ENCODE data around the gene CHST9. TPM values are rescaled to one million over a fixed set of nuclear protein-coding genes. Genes with fewer than 3 reads are reported as not detected.
"Not testable (repeated sequence)": the region's sequence is repeated elsewhere in the genome, so short reads cannot be mapped to it uniquely, and the experiment has no call there.

The CHST9 gene
- total RNA-seq = 10 to 100 TPM in 2 of 6 donors, 1 to 10 TPM in 4; 5.4 to 13.4 (median 7.8) TPM
- 10 to 100 TPM in 1 of 2 donors, 1 to 10 TPM in 1; 3.9 to 17.2 TPM for polyA plus RNA-seq

DNA sequence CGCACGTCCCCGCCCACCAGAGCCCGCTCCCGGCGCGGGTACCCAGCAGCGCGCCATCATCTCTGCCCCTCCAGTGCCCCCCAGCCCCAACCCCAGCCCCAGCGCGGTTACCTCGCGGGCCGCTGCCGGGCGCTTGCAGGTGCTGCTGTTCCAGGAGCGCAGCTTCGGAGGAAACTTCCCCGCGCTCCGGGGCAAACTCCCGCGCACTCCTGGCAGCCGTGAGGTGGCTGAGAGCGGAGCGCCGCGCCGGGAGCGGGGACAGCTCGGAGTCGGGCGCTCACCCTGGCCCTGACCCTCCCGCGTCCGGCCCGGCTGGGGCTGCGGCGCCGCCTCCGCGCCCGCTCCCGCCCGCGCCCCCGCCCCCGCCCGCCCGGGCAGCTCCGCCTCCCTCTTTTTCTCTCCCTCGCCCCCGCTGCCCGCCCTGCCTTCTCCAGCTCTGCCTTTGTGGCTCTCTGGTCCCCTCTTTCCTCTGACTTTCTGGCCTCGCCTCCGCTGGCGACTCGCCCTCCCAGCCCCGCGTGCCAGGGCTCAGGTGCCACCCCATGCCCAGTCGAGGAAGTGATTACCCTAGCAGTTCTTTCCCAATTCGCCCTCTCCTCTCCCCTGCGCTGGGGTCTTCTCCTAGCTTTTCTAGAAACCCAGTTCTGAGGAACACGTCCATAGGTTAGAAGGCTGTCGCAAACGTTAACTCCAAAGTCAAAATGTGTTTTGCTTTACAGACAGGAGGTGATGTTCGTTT is at the start of gene CHST9:
TSS of gene CHST9 (minus strand) at position 284 of the 739 bp plus-strand sequence. CDS start 42,499 bp downstream, outside the sequence.
- FAIRE-seq (no peak), ATAC-seq (peak; percentile 72 to 85 (median 82)), DNase-seq (peak; percentile 41 to 77 (median 62))
- intact Hi-C loops (cut with DNase I) = no loop called here
- TF ChIP-seq CTCF (IDR thresholded peaks at IDR 0.05) = no peak
- 1 to 2% methylated on average over 36 to 66 of the region's 67 CpGs for WGBS, 2 donors
- Histone ChIP-seq H3K27ac (peak within 1 kb of the TSS in 3 of 4 donors; percentile 44 to 65 (median 63)), H3K4me1 (peaks cover 0 to 3% (median 0%) of the 10 kb centered on the region in 3 donors), H3K9me3 (no peaks in the 10 kb centered on the region), H3K27me3 (no peaks in the 10 kb centered on the region), H3K4me3 (peak within 1 kb of the TSS; percentile 17 to 51 (median 40)), H3K36me3 (no peaks in the 10 kb centered on the region)

DNA sequence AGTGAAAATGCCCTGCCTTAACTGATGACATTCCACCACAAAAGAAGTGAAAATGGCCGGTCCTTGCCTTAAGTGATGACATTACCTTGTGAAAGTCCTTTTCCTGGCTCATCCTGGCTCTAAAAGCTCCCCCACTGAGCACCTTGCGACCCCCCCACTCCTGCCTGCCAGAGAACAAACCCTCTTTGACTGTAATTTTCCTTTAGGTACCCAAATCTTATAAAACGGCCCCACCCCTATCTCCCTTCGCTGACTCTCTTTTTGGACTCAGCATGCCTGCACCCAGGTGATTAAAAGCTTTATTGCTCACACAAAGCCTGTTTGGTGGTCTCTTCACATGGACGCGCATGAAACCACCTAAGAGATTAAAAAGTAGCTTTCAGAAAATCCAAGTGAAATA is 47.2 kb upstream of the CHST9 start:
- H3K4me1 ChIP-seq; H3K4me3 ChIP-seq; ATAC-seq; FAIRE-seq; DNase-seq; H3K27ac ChIP-seq; intact Hi-C loops (cut with DNase I); H3K9me3 ChIP-seq; H3K36me3 ChIP-seq; H3K27me3 ChIP-seq: not testable (repeated sequence)
- 72 to 78% methylated on average over 6 of the region's 6 CpGs for WGBS, 2 donors

GRCh38 chr18:27231671-27232070 is 46.6 kb upstream of the CHST9 start:
- H3K4me3 ChIP-seq; H3K36me3 ChIP-seq; FAIRE-seq; H3K4me1 ChIP-seq; DNase-seq; H3K27me3 ChIP-seq; H3K27ac ChIP-seq; H3K9me3 ChIP-seq; ATAC-seq; intact Hi-C loops (cut with DNase I): not testable (repeated sequence)
- 77 to 90% methylated on average over 6 of the region's 6 CpGs for WGBS, 2 donors

GRCh38 chr18:27231221-27231620 is 46.1 kb upstream of the CHST9 start:
- WGBS, 2 donors = 76 to 85% methylated on average over 5 of the region's 5 CpGs

DNA sequence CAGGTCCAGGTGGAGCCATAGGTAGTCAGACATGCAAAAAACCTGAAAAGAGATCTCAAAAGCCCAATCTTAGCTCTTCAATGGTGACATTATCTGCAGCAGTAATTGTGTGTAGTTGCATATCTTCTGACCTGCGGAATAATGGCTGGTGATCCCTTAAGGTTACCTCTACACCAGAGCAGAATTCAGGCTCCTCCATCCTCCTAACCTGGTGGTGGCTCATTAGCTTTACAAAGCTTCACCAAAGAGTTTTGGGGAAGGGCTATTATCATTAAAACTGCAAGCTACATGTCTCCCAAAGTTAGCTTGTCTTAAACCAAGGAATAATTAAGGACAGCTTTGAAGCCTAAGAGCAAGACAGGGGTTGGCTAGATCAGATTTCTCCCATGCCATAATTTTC is 42.6 kb upstream of the CHST9 start:
- Histone ChIP-seq H3K27ac (no peak overlapping the region), H3K27me3 (no peaks in the 10 kb centered on the region), H3K9me3 (no peaks in the 10 kb centered on the region), H3K36me3 (no peaks in the 10 kb centered on the region), H3K4me3 (no peak overlapping the region), H3K4me1 (no peaks in the 10 kb centered on the region)
- ATAC-seq = no peak
- no peak for TF ChIP-seq CTCF (IDR thresholded peaks at IDR 0.05)
- FAIRE-seq = no peak
- intact Hi-C loops (cut with DNase I) = no loop called here
- WGBS, 2 donors = 93 to 96% methylated on average over 1 of the region's 1 CpG
- no peak for DNase-seq

More at GRCh38 chr18:27231221-27231620, 46.1 kb upstream of the CHST9 start:
- H3K4me3 ChIP-seq; H3K9me3 ChIP-seq; H3K27me3 ChIP-seq; FAIRE-seq; intact Hi-C loops (cut with DNase I); DNase-seq; H3K27ac ChIP-seq; ATAC-seq; H3K36me3 ChIP-seq; H3K4me1 ChIP-seq: not testable (repeated sequence)

- H3K4me3 ChIP-seq = no peak overlapping the region
- H3K27ac ChIP-seq = no peak overlapping the region
- WGBS, 2 donors = 56 to 64% methylated on average over 5 of the region's 5 CpGs
- no peaks in the 10 kb centered on the region for H3K4me1 ChIP-seq
- intact Hi-C loops (cut with DNase I) = no loop called here
- DNase-seq = no peak
- TF ChIP-seq CTCF (IDR thresholded peaks at IDR 0.05) = no peak
- H3K9me3 ChIP-seq = no peaks in the 10 kb centered on the region
- no peaks in the 10 kb centered on the region for H3K27me3 ChIP-seq
- no peaks in the 10 kb centered on the region for H3K36me3 ChIP-seq
- FAIRE-seq = no peak
- ATAC-seq = no peak
Measured at GRCh38 chr18:27226556-27227075, 41.5 kb upstream of the CHST9 start.

All from pancreas (tissue), 10 donors.